HTR-8/SVneo (cell line): ENCODE data around the gene BEND5.

ENCODE experiments used
- DNase-seq: peaks from one replicate; pipeline ENCODE4 v3.0.0; 2011; ENCODE audit warnings: low spot score, mixed read lengths; ENCODE audit not compliant: insufficient read length
- FAIRE-seq: peaks from 2 replicates; lab custom pipeline; 2011; peaks lifted over from hg19 to GRCh38; lab: Jason Lieb, UNC

BEND5 gene

GRCh38 chr1:48771561-48771960 lies 5.1 kb downstream of the BEND5 start:
- DNase-seq = no peak
- no peak for FAIRE-seq

- DNase-seq (no peak), FAIRE-seq (no peak)
Observed at GRCh38 chr1:48767975-48768510, 8.6 kb downstream of the BEND5 start.

GRCh38 chr1:48765335-48765734 lies 11.4 kb downstream of the BEND5 start:
- FAIRE-seq (no peak), DNase-seq (no peak)

- no peak for DNase-seq
- FAIRE-seq = no peak
Observed at GRCh38 chr1:48761986-48762385, 14.7 kb downstream of the BEND5 start.

- no peak for DNase-seq
Observed at GRCh38 chr1:48761411-48761810, 15.3 kb downstream of the BEND5 start.

GRCh38 chr1:48760857-48761256 lies 15.8 kb downstream of the BEND5 start:
- FAIRE-seq (no peak), DNase-seq (no peak)

More at GRCh38 chr1:48761411-48761810, 15.3 kb downstream of the BEND5 start:
- FAIRE-seq = no peak

GRCh38 chr1:48758976-48759375 lies 17.7 kb downstream of the BEND5 start:
- DNase-seq (no peak), FAIRE-seq (no peak)

GRCh38 chr1:48757363-48757762 lies 19.3 kb downstream of the BEND5 start:
- FAIRE-seq = no peak

GRCh38 chr1:48756683-48757316 lies 19.9 kb downstream of the BEND5 start:
- FAIRE-seq = no peak

More at GRCh38 chr1:48757363-48757762, 19.3 kb downstream of the BEND5 start:
- DNase-seq = no peak

GRCh38 chr1:48753293-48753692 lies 23.4 kb downstream of the BEND5 start:
- FAIRE-seq (no peak), DNase-seq (no peak)

More at GRCh38 chr1:48756683-48757316, 19.9 kb downstream of the BEND5 start:
- no peak for DNase-seq

- DNase-seq = no peak
- FAIRE-seq = no peak
Observed at GRCh38 chr1:48750109-48750508, 26.6 kb downstream of the BEND5 start.

- FAIRE-seq = no peak
- no peak for DNase-seq
Observed at GRCh38 chr1:48749068-48749467, 27.6 kb downstream of the BEND5 start.

- DNase-seq (no peak), FAIRE-seq (no peak)
Observed at GRCh38 chr1:48746906-48747305, 29.8 kb downstream of the BEND5 start.

- no peak for DNase-seq
Observed at GRCh38 chr1:48744032-48744431, 32.7 kb downstream of the BEND5 start.

GRCh38 chr1:48743480-48743879 lies 33.2 kb downstream of the BEND5 start:
- FAIRE-seq (no peak), DNase-seq (no peak)

More at GRCh38 chr1:48744032-48744431, 32.7 kb downstream of the BEND5 start:
- no peak for FAIRE-seq

- FAIRE-seq (no peak), DNase-seq (no peak)
Observed at GRCh38 chr1:48741380-48741779, 35.3 kb downstream of the BEND5 start.

GRCh38 chr1:48740621-48741020 lies 36.1 kb downstream of the BEND5 start:
- no peak for DNase-seq
- no peak for FAIRE-seq

GRCh38 chr1:48739091-48739490 lies 37.6 kb downstream of the BEND5 start:
- FAIRE-seq (no peak), DNase-seq (no peak)

GRCh38 chr1:48738356-48738755 lies 38.3 kb downstream of the BEND5 start:
- no peak for FAIRE-seq

GRCh38 chr1:48735796-48736195 lies 40.9 kb downstream of the BEND5 start:
- no peak for FAIRE-seq
- no peak for DNase-seq

More at GRCh38 chr1:48738356-48738755, 38.3 kb downstream of the BEND5 start:
- no peak for DNase-seq

- DNase-seq (no peak), FAIRE-seq (no peak)
Observed at GRCh38 chr1:48730164-48730910, 46.4 kb downstream of the BEND5 start.
